GM12892 (cell line): ENCODE results near the gene LRFN2.

Experiments used
- POLR2A ChIP-seq: IDR thresholded peaks from 2 replicates; pipeline ENCODE4 v1.6.1; 2011; ENCODE audit warnings: low read depth, low read length, control low read depth
- POLR2AphosphoS5 ChIP-seq: IDR thresholded peaks from 2 replicates; pipeline ENCODE4 v1.6.1; 2011; ENCODE audit warnings: low read depth, low read length, control low read depth

- TF ChIP-seq POLR2AphosphoS5: no peak
- TF ChIP-seq POLR2A: no peak
These were observed 148.0 kb downstream of the LRFN2 start for GRCh38 chr6:40439026-40439800.
